Lower leg skin (tissue), 3 donors: ENCODE measurements around the gene RPS6KA6.

ENCODE experiments used
- CTCF ChIP-seq, 3 donors: fragments of 450-650 bp; IDR thresholded peaks; one replicate each; pipeline ENCODE4 v1.5.1; 2016; ENCODE audit warnings: antibody characterized with exemption in 3 of 3, mild to moderate bottlenecking in 3 of 3, moderate library complexity in 2 of 3
- POLR2A ChIP-seq, 2 donors: fragments of 450-650 bp; IDR thresholded peaks; one replicate each; pipeline ENCODE4 v1.6.1; 2016 to 2017; ENCODE audit warnings: antibody characterized with exemption in 2 of 2, mild to moderate bottlenecking in 1 of 2, moderate library complexity in 1 of 2

GRCh38 chrX:84174348-84174747, 13.7 kb downstream of the RPS6KA6 start:
- TF ChIP-seq CTCF (IDR thresholded peaks at IDR 0.05) (no peak), POLR2A (IDR thresholded peaks at IDR 0.05) (no peak)
